Measurements from ENCODE around the gene POLR2B.

DNA sequence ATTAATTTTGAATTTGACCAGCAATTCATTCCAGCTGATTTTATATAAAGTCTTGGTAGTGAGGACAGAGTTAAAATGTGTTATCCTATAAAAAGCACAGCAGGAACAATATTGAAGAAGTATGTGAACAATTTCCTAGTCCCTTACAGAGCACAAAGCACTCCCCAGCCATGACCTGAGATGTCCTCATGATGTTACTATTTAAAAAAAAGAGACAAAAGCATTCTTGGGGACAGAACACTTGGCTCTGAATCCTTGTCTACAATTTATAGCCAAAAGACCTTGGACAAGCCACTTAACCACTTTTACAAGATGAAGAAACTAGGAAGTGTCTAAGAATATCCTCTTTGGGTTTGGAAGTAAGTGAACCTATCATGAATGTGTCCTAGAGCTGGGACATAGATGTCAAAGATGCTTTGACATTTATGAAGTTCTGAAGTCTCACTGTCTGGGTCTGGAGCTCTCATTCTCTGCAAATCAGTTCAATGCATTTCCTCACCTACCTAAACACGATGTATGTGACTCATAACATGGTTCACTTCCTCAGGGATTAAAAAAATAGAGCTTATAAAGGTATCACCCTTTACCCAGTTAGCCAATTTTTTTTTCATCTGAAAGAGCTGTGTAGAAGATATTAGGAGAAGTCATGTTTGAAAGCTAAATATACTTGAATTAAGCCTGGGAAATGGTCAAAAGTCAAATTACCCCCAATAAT is 70.1 kb downstream of the POLR2B start:
- TF ChIP-seq, protein P1, sequence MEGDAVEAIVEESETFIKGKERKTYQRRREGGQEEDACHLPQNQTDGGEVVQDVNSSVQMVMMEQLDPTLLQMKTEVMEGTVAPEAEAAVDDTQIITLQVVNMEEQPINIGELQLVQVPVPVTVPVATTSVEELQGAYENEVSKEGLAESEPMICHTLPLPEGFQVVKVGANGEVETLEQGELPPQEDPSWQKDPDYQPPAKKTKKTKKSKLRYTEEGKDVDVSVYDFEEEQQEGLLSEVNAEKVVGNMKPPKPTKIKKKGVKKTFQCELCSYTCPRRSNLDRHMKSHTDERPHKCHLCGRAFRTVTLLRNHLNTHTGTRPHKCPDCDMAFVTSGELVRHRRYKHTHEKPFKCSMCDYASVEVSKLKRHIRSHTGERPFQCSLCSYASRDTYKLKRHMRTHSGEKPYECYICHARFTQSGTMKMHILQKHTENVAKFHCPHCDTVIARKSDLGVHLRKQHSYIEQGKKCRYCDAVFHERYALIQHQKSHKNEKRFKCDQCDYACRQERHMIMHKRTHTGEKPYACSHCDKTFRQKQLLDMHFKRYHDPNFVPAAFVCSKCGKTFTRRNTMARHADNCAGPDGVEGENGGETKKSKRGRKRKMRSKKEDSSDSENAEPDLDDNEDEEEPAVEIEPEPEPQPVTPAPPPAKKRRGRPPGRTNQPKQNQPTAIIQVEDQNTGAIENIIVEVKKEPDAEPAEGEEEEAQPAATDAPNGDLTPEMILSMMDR (IDR thresholded peaks at IDR 0.05), result no peak
- TF ChIP-seq POLR2AphosphoS5 (IDR thresholded peaks at IDR 0.05) (no peak), POLR2A (IDR thresholded peaks at IDR 0.05) (no peak), EP300 (IDR thresholded peaks at IDR 0.05; ENCODE audit: low read depth) (no peak)

Measured in transverse colon (tissue), 4 donors.